Activated CD8-positive, alpha-beta memory T cell treated with anti-CD3 and anti-CD28 coated beads, Interleukin-2, amount 10 ng/mL, durations not matched to agents 7 days and 5 days (primary cell): ENCODE measurements around the gene ACP7. TPM values are rescaled to one million over a fixed set of nuclear protein-coding genes. Genes with fewer than 3 reads are reported as not detected.

Source experiments
- ATAC-seq: fragments of 150-1000 bp; cut with Tn5 transposase; one replicate; pipeline ENCODE4 v1.10.0; 2021; ENCODE audit warnings: moderate library complexity
- CTCF ChIA-PET: fragments of 350-600 bp; sonication (Branson Sonifier 250); formaldehyde crosslinking; loops from one replicate; lab custom pipeline; 2021; ENCODE audit warnings: antibody characterized with exemption; lab: Charles Lee
- DNase-seq: peaks from one replicate; pipeline ENCODE4 v3.0.0-alpha.2; 2020
- H3K27ac Mint-ChIP-seq: one replicate; pipeline ENCODE4 v1.8.0; 2021; ENCODE audit warnings: mild to moderate bottlenecking, mixed read lengths
- H3K27me3 Mint-ChIP-seq: one replicate; pipeline ENCODE4 v1.8.0; 2021; ENCODE audit warnings: mixed read lengths
- H3K36me3 Mint-ChIP-seq: one replicate; pipeline ENCODE4 v1.8.0; 2021; ENCODE audit warnings: mild to moderate bottlenecking, mixed read lengths
- H3K4me1 Mint-ChIP-seq: one replicate; pipeline ENCODE4 v1.8.0; 2021; ENCODE audit warnings: mixed read lengths
- H3K4me3 Mint-ChIP-seq: one replicate; pipeline ENCODE4 v1.8.0; 2021; ENCODE audit warnings: mild to moderate bottlenecking, moderate library complexity, mixed read lengths
- H3K9me3 Mint-ChIP-seq: one replicate; pipeline ENCODE4 v1.8.0; 2022; ENCODE audit warnings: low read depth, mixed read lengths
- total RNA-seq, 2 experiments: library from RNA; stranded (reverse); gene quantifications; one replicate each; pipeline ENCODE4 v1.2.3, GENCODE V29; 2021

The ACP7 gene
- total RNA-seq, 2 experiments from 2014 or later, result not detected

DNA sequence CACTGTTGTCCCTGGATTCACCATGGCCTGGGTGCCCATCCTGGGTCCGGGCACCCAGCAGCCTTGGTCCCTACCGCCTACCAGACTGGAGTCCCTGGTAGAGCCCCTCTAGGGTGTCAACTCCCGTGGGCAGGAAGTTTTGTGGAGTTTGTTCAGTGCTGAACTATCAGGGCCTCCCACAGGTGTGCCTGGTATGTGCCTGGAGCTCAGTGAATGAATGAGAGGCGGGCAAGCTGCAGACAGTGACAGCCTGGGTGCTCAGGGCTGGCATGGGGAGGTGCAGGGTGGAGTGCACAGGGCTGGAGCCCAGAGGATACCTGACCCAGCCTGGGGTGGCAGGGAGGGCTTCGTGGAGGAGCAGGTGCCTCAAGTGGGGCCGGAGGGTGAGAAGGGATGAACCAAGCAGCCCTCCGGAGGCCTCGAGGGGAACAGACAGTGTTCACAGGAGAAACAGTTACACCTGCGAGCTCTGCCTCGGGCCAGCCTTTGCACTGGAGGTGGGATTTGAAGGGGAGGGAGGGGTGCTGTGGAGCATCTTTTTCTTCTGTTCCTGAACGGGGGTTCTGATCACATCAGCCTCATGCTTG is 71.0 kb downstream of the ACP7 start:
- H3K4me1 Mint-ChIP-seq, result peaks cover 12% of the 10 kb centered on the region
- H3K36me3 Mint-ChIP-seq, result no peaks in the 10 kb centered on the region
- H3K27ac Mint-ChIP-seq, result no peak overlapping the region
- CTCF ChIA-PET, result no interaction called here
- ATAC-seq (no peak), DNase-seq (no peak)
- H3K27me3 Mint-ChIP-seq, result no peaks in the 10 kb centered on the region
- no peaks in the 10 kb centered on the region for H3K9me3 Mint-ChIP-seq
- no peak overlapping the region for H3K4me3 Mint-ChIP-seq

DNA sequence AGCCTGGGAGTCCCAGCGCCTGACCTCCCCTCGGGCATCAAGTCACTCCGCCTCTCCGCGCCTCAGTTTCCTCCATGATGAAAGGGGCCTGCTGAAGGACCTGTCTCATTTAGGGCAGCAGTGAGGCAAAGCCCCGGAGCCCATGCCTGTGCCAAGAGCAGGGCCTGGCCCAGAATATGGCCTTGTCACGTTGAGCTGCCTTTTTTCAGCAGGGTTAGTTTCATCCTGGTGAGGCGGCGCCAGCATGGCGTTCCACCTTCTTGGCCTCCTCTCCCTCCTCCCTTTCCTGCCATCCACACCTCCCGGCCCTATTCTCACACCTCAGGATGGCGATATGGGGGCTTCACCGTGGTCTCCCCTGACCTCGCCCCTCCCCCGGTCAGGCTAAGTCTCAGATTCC is 71.6 kb downstream of the ACP7 start:
- no peak overlapping the region for H3K27ac Mint-ChIP-seq
- no peak overlapping the region for H3K4me3 Mint-ChIP-seq
- H3K36me3 Mint-ChIP-seq, result no peaks in the 10 kb centered on the region
- no peak for ATAC-seq
- H3K4me1 Mint-ChIP-seq, result peaks cover 16% of the 10 kb centered on the region
- DNase-seq, result no peak
- no peaks in the 10 kb centered on the region for H3K27me3 Mint-ChIP-seq
- CTCF ChIA-PET, result no interaction called here
- H3K9me3 Mint-ChIP-seq, result no peaks in the 10 kb centered on the region

DNA sequence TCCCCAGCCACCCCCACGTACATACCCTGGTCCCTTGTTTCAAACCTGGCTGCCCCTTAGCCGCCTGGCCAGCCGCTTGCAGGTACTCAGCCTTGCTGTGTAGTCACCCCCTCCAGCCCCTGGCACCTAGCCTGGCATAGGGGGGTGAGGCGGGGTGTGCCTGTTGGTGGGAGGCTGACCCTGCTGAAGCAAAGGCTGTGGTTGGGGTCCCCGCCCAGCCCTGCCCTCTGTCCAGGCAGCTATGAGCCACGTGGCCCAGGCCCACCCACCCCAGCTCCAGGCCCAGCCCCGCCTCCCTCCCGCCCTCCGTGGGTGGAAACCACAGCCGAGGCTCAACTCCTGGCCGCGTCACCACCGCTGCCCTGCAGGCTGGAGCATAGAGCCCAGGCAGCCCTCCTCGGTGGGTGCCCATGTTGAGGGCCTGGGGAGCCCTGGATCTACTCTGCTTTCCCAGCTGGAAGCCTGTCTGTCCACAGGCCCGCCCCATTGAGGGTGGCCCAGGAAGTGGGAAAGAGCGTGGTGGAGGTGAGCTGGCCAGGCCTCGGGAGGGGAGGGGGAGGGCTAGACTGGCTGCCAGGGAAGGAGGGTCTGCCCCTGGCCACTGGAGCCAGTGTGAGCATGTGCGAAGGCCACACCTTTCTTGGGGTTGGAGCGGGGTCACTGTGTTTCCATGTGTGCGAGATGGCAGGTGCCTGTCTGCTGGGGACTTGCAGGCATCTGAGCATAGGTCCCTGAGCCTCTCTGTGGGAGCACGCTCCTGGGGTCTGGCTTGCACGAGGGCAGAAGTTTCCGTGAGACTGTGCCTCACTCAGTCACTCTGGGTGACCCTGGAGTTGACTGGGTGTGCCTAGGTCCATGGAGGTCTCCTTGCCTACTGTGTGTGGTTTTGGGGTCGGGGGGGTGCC is 72.4 kb downstream of the ACP7 start:
- Mint-ChIP-seq H3K27ac (no peak overlapping the region), H3K36me3 (no peaks in the 10 kb centered on the region), H3K27me3 (no peaks in the 10 kb centered on the region), H3K9me3 (no peaks in the 10 kb centered on the region), H3K4me3 (no peak overlapping the region), H3K4me1 (peaks cover 16% of the 10 kb centered on the region)
- DNase-seq, result no peak
- CTCF ChIA-PET, result no interaction called here
- ATAC-seq, result no peak

DNA sequence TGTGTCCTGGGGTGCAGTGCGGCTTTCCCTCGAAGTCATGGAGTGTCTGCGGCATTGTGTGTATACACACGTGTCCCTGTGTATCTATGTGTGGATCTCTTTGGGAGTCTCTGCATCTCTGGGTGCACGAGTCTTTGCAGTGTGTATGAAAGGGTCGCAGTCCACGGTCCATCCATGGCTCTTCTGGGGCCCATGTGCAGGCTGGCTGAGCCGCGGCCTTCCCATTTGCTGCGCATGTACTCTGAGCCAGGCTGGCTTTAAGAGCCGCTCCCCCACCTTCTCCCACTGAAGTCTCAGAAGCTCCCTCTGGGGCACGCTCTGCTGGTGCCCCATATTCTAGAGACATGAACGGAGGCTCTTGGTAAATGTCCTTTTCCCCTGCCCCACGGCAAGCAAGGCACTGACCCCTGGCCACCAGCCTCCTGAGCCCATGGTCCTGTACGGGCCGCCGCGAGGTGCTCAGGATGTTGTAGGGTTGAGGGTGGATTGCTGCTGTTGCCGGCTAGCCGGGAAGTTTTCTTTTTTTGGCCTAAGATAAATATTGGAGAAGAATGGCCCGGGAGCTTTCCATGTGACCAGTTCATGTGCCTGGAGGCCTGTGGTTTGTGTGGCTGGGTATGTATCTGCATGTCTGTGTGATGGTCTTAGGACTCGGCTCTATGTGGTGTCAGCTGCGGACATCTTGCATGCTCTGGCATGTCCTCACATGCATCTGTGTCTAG is 73.3 kb downstream of the ACP7 start:
- Mint-ChIP-seq H3K27me3 (no peaks in the 10 kb centered on the region), H3K27ac (no peak overlapping the region), H3K4me3 (no peak overlapping the region), H3K9me3 (no peaks in the 10 kb centered on the region), H3K36me3 (no peaks in the 10 kb centered on the region), H3K4me1 (peaks cover 16% of the 10 kb centered on the region)
- no peak for ATAC-seq
- CTCF ChIA-PET, result no interaction called here
- DNase-seq, result no peak

DNA sequence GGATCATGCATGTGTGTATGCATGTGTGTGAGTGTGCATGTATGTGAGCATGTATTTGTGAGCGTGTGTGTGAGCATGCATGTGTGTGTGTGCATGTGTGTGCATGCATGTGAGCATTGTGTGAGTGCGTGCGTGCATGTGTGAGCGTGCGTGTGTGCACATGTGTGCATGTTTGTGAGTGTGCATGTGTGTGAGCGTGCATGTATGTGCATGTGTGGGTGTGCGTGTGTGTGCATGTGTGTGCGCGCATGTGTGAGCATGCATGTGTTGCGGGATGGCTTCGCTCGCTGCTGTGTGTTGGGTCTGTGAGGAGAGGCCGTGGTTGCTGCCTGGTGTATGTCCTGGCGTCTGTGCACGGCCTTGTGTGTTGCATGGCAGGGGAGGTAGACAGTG is 73.8 kb downstream of the ACP7 start:
- DNase-seq (no peak), ATAC-seq (no peak)
- CTCF ChIA-PET, result no interaction called here
- Mint-ChIP-seq H3K27me3 (no peaks in the 10 kb centered on the region), H3K4me1 (peaks cover 21% of the 10 kb centered on the region), H3K4me3 (no peak overlapping the region), H3K9me3 (no peaks in the 10 kb centered on the region), H3K27ac (no peak overlapping the region), H3K36me3 (no peaks in the 10 kb centered on the region)

DNA sequence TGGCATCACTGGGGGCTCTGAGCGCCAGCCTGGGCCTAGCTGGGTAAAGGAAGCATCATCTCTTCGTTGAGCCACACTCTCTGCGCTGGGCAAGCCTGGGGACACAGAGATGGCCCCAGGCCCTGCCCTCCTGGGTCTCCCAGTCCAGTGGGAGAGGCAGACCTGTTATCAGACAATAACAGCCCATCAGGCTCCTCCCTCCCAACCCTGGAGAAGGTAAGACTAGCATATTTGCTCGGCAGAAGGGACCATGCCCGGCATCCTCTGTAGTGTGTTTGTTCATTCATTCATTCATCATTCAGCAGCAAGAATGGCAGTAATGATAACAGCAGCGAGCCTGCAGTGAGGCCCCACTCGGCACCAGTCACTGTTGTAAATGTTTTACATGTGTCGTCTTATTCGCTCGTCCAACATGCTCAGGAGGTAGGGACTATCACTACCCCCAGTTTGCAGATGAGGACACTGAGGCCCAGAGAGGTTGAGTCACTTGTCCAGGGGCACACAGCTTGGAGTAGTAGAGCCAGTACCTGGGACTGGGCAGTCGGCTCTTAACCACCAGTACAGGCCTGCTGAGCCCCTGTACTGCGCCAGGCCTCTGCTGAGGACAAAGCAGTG is 74.6 kb downstream of the ACP7 start:
- Mint-ChIP-seq H3K27ac (no peak overlapping the region), H3K36me3 (no peaks in the 10 kb centered on the region), H3K9me3 (no peaks in the 10 kb centered on the region), H3K4me3 (no peak overlapping the region), H3K4me1 (peaks cover 21% of the 10 kb centered on the region), H3K27me3 (no peaks in the 10 kb centered on the region)
- CTCF ChIA-PET, result no interaction called here
- ATAC-seq, result no peak
- no peak for DNase-seq

DNA sequence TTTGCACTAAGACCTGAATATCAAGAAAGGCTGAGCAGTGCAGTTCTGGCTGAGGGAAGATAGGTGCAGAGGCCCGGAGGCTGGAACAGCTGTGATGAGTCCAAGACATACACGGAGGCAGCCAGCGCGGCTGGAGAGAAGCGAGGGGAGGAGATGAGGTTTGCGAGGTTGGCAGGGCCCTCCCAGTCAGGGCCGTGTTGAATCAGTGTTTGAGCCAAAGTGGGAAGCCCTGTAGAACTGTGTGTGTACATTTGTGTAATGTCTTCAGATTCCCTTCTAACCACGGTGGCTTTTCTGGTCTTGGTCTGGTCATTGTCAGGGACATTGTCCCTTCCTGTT is 76.3 kb downstream of the ACP7 start:
- ATAC-seq (peak; percentile 16), DNase-seq (no peak)
- H3K4me3 Mint-ChIP-seq, result no peak overlapping the region
- no peaks in the 10 kb centered on the region for H3K36me3 Mint-ChIP-seq
- no peaks in the 10 kb centered on the region for H3K27me3 Mint-ChIP-seq
- CTCF ChIA-PET, result no interaction called here
- peaks cover 17% of the 10 kb centered on the region for H3K4me1 Mint-ChIP-seq
- H3K27ac Mint-ChIP-seq, result no peak overlapping the region
- H3K9me3 Mint-ChIP-seq, result no peaks in the 10 kb centered on the region

Other genes with a start within 250 kb of the ACP7 start
- gene HNRNPL, start 234.4 kb upstream of the ACP7 start, total RNA-seq, result 100 to 1,000 TPM; 479 to 611 TPM
- 10 to 100 TPM; 80.1 to 81.0 TPM for gene RINL, start 206.1 kb upstream of the ACP7 start, total RNA-seq
- 10 to 100 TPM; 47.1 to 47.8 TPM for gene SIRT2, start 184.8 kb upstream of the ACP7 start, total RNA-seq
- gene NFKBIB, start 184.4 kb upstream of the ACP7 start, total RNA-seq, result 10 to 100 TPM; 44.7 to 65.7 TPM
- under 1 TPM; 0.49 to 0.85 TPM for gene CCER2, start 172.2 kb upstream of the ACP7 start, total RNA-seq
- 10 to 100 TPM; 45.7 to 46.4 TPM for gene SARS2, start 153.6 kb upstream of the ACP7 start, total RNA-seq
- gene MRPS12, start 153.4 kb upstream of the ACP7 start, total RNA-seq, result 10 to 100 TPM; 62.0 to 73.7 TPM
- gene FBXO17, start 108.6 kb upstream of the ACP7 start, total RNA-seq, result under 1 TPM in 1 of 2 experiments, not detected in 1; 0.12 TPM
- gene FBXO27, start 51.8 kb upstream of the ACP7 start, total RNA-seq, result under 1 TPM in 1 of 2 experiments, not detected in 1; 0.19 TPM
- 10 to 100 TPM; 14.6 to 18.4 TPM for gene PAK4, start 41.4 kb downstream of the ACP7 start, total RNA-seq
- not detected for gene NCCRP1, start 112.6 kb downstream of the ACP7 start, total RNA-seq
- not detected for gene SYCN, start 119.9 kb downstream of the ACP7 start, total RNA-seq
- under 1 TPM in 1 of 2 experiments, not detected in 1; 0.42 TPM for gene IFNL3, start 160.6 kb downstream of the ACP7 start, total RNA-seq
- gene IFNL4, start 164.5 kb downstream of the ACP7 start, total RNA-seq, result not detected
- gene IFNL2, start 184.0 kb downstream of the ACP7 start, total RNA-seq, result not detected
- under 1 TPM; 0.26 to 0.70 TPM for gene IFNL1, start 212.0 kb downstream of the ACP7 start, total RNA-seq
- 1 to 10 TPM; 4.5 to 8.4 TPM for gene LRFN1, start 236.5 kb downstream of the ACP7 start, total RNA-seq